ENCODE data around the gene CBLB. TPM values are rescaled to one million over a fixed set of nuclear protein-coding genes. Genes with fewer than 3 reads are reported as not detected.

Gene CBLB
- total and polyA plus RNA-seq, 2 of the 4 experiments (the other 2 are of a cell fraction): 10.1 to 20.1 TPM

GRCh38 chr3:105691633-105692032 lies 177.2 kb downstream of the CBLB start:
- H4K5ac ChIP-seq (ENCODE audit: low read depth, low read length): no peak overlapping the region
- no peak overlapping the region for H3K27ac ChIP-seq (ENCODE audit: insufficient read depth, low read length)
- H4K20me1 ChIP-seq (ENCODE audit: insufficient read depth, low read length): no peaks in the 10 kb centered on the region
- intact Hi-C loops (cut with micrococcal nuclease): no loop called here
- H2BK5ac ChIP-seq (ENCODE audit: low read depth, low read length, poor library complexity, severe bottlenecking): no peak overlapping the region
- DNase-seq (no peak), ATAC-seq (ENCODE audit: low read depth) (no peak)
- no peaks in the 10 kb centered on the region for H3K9me1 ChIP-seq (ENCODE audit: insufficient read depth, low read length)
- in situ Hi-C loops (cut with MboI; ENCODE audit: low sequenced_read_pairs): loop anchor here (10.0 kb wide), 2 partner anchors 913 to 1363 kb away; no protein-coding TSS in a partner anchor
- no peak overlapping the region for H2BK20ac ChIP-seq (ENCODE audit: low read depth, low read length)
- H4K8ac ChIP-seq (ENCODE audit: low read depth in 2 of 2, low read length in 2 of 2): no peak overlapping the region
- no peak overlapping the region for H2BK15ac ChIP-seq (ENCODE audit: low read depth, low read length)
- H3K79me1 ChIP-seq (ENCODE audit: low read depth in 1 of 2, low read length in 2 of 2): no peaks in the 10 kb centered on the region
- no peak overlapping the region for H3K4ac ChIP-seq (ENCODE audit: low read depth, low read length)
- no peak overlapping the region for H2AK5ac ChIP-seq (ENCODE audit: low read depth, low read length)
- POLR2A ChIA-PET (ENCODE audit: unreplicated experiment): no interaction called here
- TF ChIP-seq BHLHE40 (IDR thresholded peaks at IDR 0.05; ENCODE audit: low read depth, low read length) (no peak), CHD1 (IDR thresholded peaks at IDR 0.05; ENCODE audit: low read depth, low read length) (no peak), MXI1 (IDR thresholded peaks at IDR 0.05; ENCODE audit: borderline replicate concordance, low read depth, low read length) (no peak), NFE2L2 (IDR thresholded peaks at IDR 0.05; ENCODE audit: low read depth, low read length) (no peak), POLR2A (IDR thresholded peaks at IDR 0.05; ENCODE audit: low read depth, low read length) (no peak), RFX5 (IDR thresholded peaks at IDR 0.05; ENCODE audit: low read depth, low read length) (no peak), SMC3 (IDR thresholded peaks at IDR 0.05; ENCODE audit: low read depth, low read length) (no peak), RCOR1 (IDR thresholded peaks at IDR 0.05; ENCODE audit: insufficient replicate concordance, low read length) (no peak)
- dilution Hi-C loops (cut with HindIII; ENCODE audit: low sequenced_read_pairs, unreplicated experiment): no loop called here
- peaks cover 4% of the 10 kb centered on the region; the same call in 1 of the 2 replicates for H3K36me3 ChIP-seq (ENCODE audit: control insufficient read depth, insufficient read depth, low read length)
- H3K27me3 ChIP-seq (ENCODE audit: control insufficient read depth, insufficient read depth, low read length): no peaks in the 10 kb centered on the region
- H3K4me1 ChIP-seq (ENCODE audit: control insufficient read depth, insufficient read depth, low read length): no peaks in the 10 kb centered on the region
- H3K23ac ChIP-seq (ENCODE audit: low read depth, low read length): no peak overlapping the region
- CTCF ChIA-PET: interaction anchor here (1.3 kb wide), 1 partner anchor 1170 kb away, joined by 4 read pairs; no protein-coding TSS in a partner anchor
- H3K9me3 ChIP-seq (ENCODE audit: control insufficient read depth, insufficient read depth, low read length): no peaks in the 10 kb centered on the region
- no peak overlapping the region for H3K56ac ChIP-seq (ENCODE audit: extremely low read depth, insufficient read depth, low read length)
- WGBS, 2 experiments (ENCODE audit: extremely low coverage in 2 of 2, insufficient read length in 1 of 2): 100% methylated on average over 1 of the region's 3 CpGs; no CpG with 5 or more reads in 1 of the 2 experiments
- no peak overlapping the region for H3K4me2 ChIP-seq (ENCODE audit: low read depth, low read length)
- no peak overlapping the region for H3K4me3 ChIP-seq (ENCODE audit: insufficient read depth, low read depth, low read length)
- H2AFZ ChIP-seq (replicated peaks; ENCODE audit: low read length, poor library complexity): no peak overlapping the region
- H2AK9ac ChIP-seq (replicated peaks; ENCODE audit: low read depth, low read length, poor library complexity): no peak overlapping the region
- H3K18ac ChIP-seq (ENCODE audit: low read depth, low read length): no peak overlapping the region
- no peak overlapping the region for H4K91ac ChIP-seq (ENCODE audit: insufficient read depth, low read depth, low read length)
- no peak overlapping the region for H3K9ac ChIP-seq (ENCODE audit: low read depth, low read length)
- H3K14ac ChIP-seq (replicated peaks; ENCODE audit: low read depth, low read length): no peak overlapping the region
- BruUV-seq (replicated peaks): no TSS peak
- H2BK120ac ChIP-seq (ENCODE audit: low read depth, low read length): no peak overlapping the region
